Parathyroid adenoma (tissue), 2 donors: ENCODE results near the gene C20orf141.
"Not testable (repeated sequence)": the region's sequence is repeated elsewhere in the genome, so short reads cannot be mapped to it uniquely, and the experiment has no call there.

ENCODE experiments used
- H2AFZ ChIP-seq: fragments of 300-600 bp; sonication (generic); one replicate; pipeline ENCODE4 v1.7.0; 2017; ENCODE audit warnings: antibody characterized with exemption, mild to moderate bottlenecking
- H3K27ac ChIP-seq: fragments of 300-600 bp; sonication (generic); one replicate; pipeline ENCODE4 v1.7.0; 2017
- H3K27me3 ChIP-seq: fragments of 300-600 bp; sonication (generic); one replicate; pipeline ENCODE4 v1.7.0; 2017; ENCODE audit warnings: low read length; ENCODE audit not compliant: control insufficient read depth, insufficient read depth
- H3K36me3 ChIP-seq: fragments of 300-600 bp; sonication (generic); one replicate; pipeline ENCODE4 v1.7.0; 2017; ENCODE audit warnings: low read length; ENCODE audit not compliant: control insufficient read depth, insufficient read depth
- H3K4me1 ChIP-seq: fragments of 300-600 bp; sonication (generic); one replicate; pipeline ENCODE4 v1.7.0; 2017; ENCODE audit warnings: control low read depth
- H3K4me2 ChIP-seq: fragments of 300-600 bp; sonication (generic); one replicate; pipeline ENCODE4 v1.7.0; 2017; ENCODE audit warnings: low read length
- H3K4me3 ChIP-seq: fragments of 300-600 bp; sonication (generic); one replicate; pipeline ENCODE4 v1.7.0; 2017; ENCODE audit warnings: low read depth, low read length
- H3K79me2 ChIP-seq: fragments of 300-600 bp; sonication (generic); one replicate; pipeline ENCODE4 v1.7.0; 2017; ENCODE audit warnings: control low read depth
- H3K9ac ChIP-seq: fragments of 300-600 bp; sonication (generic); one replicate; pipeline ENCODE4 v1.7.0; 2017; ENCODE audit warnings: mild to moderate bottlenecking
- H3K9me3 ChIP-seq: fragments of 300-600 bp; sonication (generic); one replicate; pipeline ENCODE4 v1.7.0; 2017; ENCODE audit warnings: low read length; ENCODE audit not compliant: control insufficient read depth
- CTCF ChIP-seq: fragments of 300-600 bp; sonication (generic); IDR thresholded peaks from one replicate; pipeline ENCODE4 v1.7.0; 2017; ENCODE audit warnings: antibody characterized with exemption, mild to moderate bottlenecking
- donor health status: primary hyperparathyroidism.

C20orf141 gene

DNA sequence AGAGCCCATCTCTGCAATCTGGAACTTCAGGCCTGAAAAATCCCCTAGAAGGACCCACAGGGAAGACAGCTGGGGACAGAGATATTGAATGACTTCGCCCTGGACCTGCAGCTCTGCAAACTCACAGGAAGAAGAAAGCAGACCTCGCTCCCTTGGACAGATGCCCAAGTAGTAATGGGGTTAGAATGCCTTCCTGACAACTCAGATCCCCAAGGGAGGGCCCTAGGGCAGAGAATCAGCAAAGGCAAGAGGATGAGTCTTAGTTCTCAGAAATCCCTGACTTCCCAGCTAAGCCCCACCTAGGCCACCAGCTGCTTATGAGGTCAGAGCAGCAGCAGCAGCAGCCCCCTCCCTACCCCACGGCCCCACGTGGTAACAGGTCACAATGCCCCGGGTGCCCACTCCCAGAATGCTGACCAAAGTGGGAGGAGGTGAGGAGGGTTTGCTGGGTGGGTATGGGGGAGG, at the start of gene C20orf141:
Gene C20orf141, plus strand, starts transcription at position 401 of the 465 bp plus-strand sequence. CDS start 198 bp downstream, outside the sequence.
- no peak for TF ChIP-seq CTCF
- Histone ChIP-seq H3K27ac (no peak within 1 kb of the TSS), H3K4me2 (no peak within 1 kb of the TSS), H3K36me3 (no peaks in the 10 kb centered on the region), H3K9me3 (no peaks in the 10 kb centered on the region), H3K9ac (no peak within 1 kb of the TSS), H3K4me1 (peaks cover under 1% of the 10 kb centered on the region), H3K27me3 (no peaks in the 10 kb centered on the region), H3K79me2 (no peaks in the 10 kb centered on the region), H3K4me3 (no peak within 1 kb of the TSS), H2AFZ (no peak within 1 kb of the TSS)

- no peak for TF ChIP-seq CTCF
- H3K4me3 ChIP-seq = no peak overlapping the region
- no peak overlapping the region for H3K9ac ChIP-seq
- no peaks in the 10 kb centered on the region for H3K9me3 ChIP-seq
- H3K27me3 ChIP-seq = no peaks in the 10 kb centered on the region
- peaks cover 4% of the 10 kb centered on the region for H3K4me1 ChIP-seq
- H3K27ac ChIP-seq = no peak overlapping the region
- no peaks in the 10 kb centered on the region for H3K79me2 ChIP-seq
- no peak overlapping the region for H3K4me2 ChIP-seq
- peak overlapping the region; percentile 44 for H2AFZ ChIP-seq
- H3K36me3 ChIP-seq = no peaks in the 10 kb centered on the region
These were observed 46.8 kb upstream of the C20orf141 start for GRCh38 chr20:2767768-2768631.

DNA sequence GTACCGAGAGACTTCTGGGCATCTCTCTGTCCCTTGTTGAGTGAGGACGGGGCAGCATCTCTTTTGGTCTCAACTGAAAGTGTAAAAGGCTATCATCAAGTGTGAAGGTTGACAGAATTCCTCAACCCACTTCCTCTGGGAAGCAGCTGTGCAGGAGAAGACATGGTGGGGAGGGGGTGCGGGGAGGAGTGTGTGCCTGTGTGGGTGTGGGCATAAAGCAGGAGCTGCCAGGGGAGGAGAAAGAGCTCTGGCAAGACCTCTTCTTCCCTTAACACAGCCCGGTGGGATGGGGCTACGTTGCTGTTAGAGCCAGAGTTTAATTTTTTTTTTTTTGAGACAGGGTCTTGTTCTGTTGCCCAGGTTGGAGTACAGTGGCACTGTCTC, 46.2 kb upstream of the C20orf141 start:
- Histone ChIP-seq H3K27ac (no peak overlapping the region), H3K79me2 (no peaks in the 10 kb centered on the region)
- no peak for TF ChIP-seq CTCF

DNA sequence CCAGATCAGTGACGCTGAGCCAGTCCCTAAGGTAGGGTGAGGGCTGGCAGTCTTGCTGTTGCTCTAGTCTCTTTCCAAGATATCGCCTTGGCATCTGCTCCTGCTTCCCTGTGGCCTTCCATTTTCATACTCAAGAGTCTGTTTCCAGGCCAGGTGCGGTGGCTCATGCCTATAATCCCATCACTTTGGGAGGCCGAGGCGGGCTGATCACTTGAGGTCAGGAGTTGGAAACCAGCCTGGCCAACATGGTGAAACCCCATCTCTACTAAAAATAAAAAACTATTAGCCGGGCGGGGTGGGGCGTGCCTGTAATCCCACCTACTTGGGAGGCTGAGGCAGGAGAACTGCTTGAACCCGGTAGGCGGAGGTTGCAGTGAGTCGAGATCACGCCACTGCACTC, 44.7 kb upstream of the C20orf141 start:
- H3K4me1 ChIP-seq, H3K27ac ChIP-seq, H3K79me2 ChIP-seq, H2AFZ ChIP-seq, H3K4me3 ChIP-seq, H3K4me2 ChIP-seq, H3K27me3 ChIP-seq, H3K9ac ChIP-seq, H3K9me3 ChIP-seq, H3K36me3 ChIP-seq: not testable (repeated sequence)

More for the DNA sequence above, 46.2 kb upstream of the C20orf141 start:
- Histone ChIP-seq H3K4me1 (peaks cover 4% of the 10 kb centered on the region), H2AFZ (peak overlapping the region; percentile 44), H3K36me3 (no peaks in the 10 kb centered on the region), H3K4me2 (no peak overlapping the region), H3K9me3 (no peaks in the 10 kb centered on the region), H3K9ac (no peak overlapping the region), H3K27me3 (no peaks in the 10 kb centered on the region), H3K4me3 (no peak overlapping the region)

DNA sequence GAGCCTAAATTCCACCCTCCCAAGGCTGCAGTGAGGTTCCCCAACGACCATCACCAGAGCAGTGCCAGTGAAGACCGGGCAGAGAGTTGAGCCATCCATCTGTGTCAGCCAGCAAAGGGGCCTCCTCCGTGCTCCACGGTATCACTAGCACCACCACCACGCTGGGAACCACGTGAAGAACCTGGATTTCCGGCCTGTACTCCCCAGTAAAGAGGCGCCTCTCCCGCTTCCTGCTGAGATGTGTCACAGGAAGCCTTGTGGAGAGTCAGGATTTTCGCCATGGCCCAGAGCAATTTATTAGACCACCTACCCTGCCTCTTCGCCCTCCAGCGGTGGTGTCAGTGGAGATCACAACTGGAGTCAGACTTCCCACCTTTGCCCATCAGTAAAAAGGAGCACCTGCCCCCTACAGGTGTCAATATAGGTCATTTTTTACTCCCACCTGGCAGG, 43.1 kb upstream of the C20orf141 start:
- no peak for TF ChIP-seq CTCF
- no peak overlapping the region for H3K4me3 ChIP-seq
- no peak overlapping the region for H3K9ac ChIP-seq
- no peaks in the 10 kb centered on the region for H3K9me3 ChIP-seq
- H2AFZ ChIP-seq = no peak overlapping the region
- no peaks in the 10 kb centered on the region for H3K36me3 ChIP-seq
- H3K79me2 ChIP-seq = no peaks in the 10 kb centered on the region
- H3K27me3 ChIP-seq = no peaks in the 10 kb centered on the region
- H3K4me1 ChIP-seq = peaks cover 4% of the 10 kb centered on the region
- H3K4me2 ChIP-seq = no peak overlapping the region
- H3K27ac ChIP-seq = no peak overlapping the region
